GM18505 (cell line): ENCODE data around the gene SRGAP3.
A peak's percentile ranks its signal among the peaks of the same experiment; 100 is the strongest.

Experiments used
- ATAC-seq: cut with Tn5 transposase; IDR thresholded peaks from one replicate; pipeline ENCODE4 v1.9.1; 2021; ENCODE audit not compliant: unreplicated experiment
- POLR2A ChIP-seq: IDR thresholded peaks from 4 replicates; pipeline ENCODE4 v1.6.1; 2011; ENCODE audit warnings: borderline replicate concordance; ENCODE audit not compliant: insufficient read depth, insufficient read length; ENCODE audit errors: extremely low read depth

Gene SRGAP3

DNA sequence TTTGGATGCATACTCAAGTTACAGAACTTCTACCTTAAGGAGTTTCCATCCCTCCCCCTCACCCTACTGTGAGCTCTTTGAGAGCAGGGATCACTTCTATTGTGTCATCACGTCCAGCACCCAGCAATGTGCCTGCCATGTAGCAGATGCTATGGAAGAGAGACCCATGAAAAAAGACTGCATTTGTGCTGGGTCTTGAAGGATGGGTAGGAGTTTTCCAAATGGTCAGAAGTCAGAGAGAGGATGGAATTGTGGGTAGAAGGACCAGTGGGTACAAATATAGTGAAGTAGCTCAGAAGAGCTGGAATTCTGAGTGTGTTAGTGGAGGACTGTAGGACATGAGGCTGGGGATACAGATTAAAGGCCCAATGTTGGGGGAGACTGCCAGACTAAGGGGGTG, 141.7 kb downstream of the SRGAP3 start:
- ATAC-seq, result no peak
- no peak for TF ChIP-seq POLR2A

DNA sequence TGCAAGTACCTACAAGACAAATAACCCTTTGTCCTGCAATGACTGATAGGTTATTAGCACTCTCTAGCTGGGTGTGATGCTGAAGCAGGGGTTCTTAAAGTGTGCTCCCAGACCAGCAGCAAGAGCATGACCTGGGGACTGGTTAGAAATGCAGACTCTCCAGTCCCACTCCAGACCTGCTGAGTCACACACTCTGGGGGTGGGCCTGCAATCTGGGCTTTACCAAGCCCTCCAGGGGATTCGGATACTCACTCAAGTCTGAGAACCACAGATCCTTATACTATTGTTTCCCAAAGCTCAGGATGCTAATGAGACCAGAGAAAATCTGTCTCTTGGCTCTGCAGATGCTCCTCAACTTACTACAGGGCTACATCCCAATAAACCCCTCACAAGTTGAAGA, 144.0 kb downstream of the SRGAP3 start:
- no peak for TF ChIP-seq POLR2A
- no peak for ATAC-seq

DNA sequence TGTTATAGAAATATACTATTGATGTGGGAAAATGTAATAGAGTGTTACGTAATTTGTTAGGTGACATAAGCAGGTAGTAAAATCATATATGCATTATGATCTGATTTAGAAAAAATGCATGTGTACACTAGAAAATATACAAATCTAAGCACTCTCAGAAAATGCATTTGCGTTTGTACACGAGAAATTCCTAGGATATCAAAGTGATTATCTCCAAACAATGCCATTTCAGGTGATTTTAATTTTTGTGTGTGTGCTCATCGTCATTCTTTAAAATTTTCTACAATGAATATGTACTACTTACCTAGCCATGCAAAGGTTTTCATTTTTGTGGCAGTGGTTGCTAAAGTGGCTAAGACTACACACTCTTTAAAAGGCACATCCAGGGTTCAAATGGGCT, 145.3 kb downstream of the SRGAP3 start:
- no peak for ATAC-seq
- no peak for TF ChIP-seq POLR2A

DNA sequence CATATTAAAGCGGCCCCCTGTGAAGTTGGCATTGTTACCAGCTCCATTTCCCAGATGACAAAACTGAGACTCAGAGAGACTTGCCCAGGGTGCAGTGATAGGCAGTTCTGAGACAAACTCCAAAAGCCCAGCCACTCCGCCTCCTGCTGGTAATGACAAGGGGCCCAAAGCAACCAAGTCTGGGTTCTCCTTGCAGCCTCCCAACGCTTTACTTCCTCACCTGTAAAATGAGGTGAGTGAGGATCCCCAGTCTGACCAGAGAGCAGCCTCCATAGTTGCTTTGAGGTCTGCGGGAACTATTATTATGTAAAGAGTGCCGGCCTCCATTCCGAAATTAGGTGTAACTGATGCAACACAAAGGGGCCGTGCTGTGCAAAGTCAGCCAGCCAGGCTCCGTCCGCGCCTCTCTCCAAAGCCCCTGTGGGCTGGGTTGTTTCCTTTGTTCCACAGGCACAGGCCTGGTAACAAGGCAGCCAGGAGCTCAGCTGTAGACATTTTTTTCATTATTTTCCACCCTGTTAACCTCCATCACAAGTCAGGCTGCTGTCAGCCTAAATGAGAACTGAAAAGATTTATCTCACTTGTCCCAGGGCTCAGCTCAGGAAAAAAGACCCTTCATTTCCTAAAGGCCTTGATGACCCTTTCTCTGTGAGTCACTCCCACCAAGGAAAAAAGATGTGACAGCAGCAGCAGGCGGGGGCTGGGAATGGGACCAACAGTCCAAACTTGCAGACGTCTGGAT, 147.0 kb downstream of the SRGAP3 start:
- no peak for ATAC-seq
- TF ChIP-seq POLR2A, result no peak

DNA sequence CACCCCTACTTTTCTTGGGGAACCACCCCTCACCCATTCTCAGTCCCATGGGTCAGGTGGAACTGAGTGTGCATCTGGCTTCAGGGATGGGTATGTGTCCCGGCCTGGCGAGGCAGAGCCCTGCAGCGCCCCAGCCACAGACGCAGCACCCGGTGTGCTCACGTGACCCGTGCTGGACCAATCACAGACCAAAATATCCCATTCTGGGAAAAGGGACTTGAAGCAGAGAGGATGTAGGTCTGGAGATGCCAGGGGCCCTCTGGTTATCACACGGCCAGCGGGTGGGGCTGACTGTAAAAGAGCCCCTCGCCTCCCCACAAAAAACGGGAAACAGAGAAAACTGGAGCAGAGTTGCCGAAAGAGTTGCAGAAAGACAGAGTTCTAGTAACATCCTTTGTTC, 148.2 kb downstream of the SRGAP3 start:
- ATAC-seq, result no peak

DNA sequence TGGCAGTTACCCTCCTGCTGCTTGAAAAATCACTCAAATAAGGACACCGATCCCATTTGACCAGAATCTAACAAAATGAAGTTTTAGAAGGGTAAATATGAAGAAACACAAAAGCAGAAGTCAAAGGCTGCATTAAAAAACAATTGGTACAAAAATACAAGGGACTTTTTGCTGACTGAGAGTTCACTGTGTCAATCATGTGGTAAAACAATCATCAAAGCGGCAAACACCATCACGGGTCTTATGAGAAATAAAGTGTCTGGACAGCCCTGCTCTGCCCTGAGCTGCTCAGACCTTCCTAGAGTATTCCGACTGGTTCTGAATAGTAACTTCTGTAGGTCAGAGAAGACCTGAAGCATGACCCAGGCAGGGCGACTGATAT, 148.9 kb downstream of the SRGAP3 start:
- peak; percentile 65 for ATAC-seq
- no peak for TF ChIP-seq POLR2A

More for the DNA sequence above, 148.2 kb downstream of the SRGAP3 start:
- TF ChIP-seq POLR2A, result no peak

DNA sequence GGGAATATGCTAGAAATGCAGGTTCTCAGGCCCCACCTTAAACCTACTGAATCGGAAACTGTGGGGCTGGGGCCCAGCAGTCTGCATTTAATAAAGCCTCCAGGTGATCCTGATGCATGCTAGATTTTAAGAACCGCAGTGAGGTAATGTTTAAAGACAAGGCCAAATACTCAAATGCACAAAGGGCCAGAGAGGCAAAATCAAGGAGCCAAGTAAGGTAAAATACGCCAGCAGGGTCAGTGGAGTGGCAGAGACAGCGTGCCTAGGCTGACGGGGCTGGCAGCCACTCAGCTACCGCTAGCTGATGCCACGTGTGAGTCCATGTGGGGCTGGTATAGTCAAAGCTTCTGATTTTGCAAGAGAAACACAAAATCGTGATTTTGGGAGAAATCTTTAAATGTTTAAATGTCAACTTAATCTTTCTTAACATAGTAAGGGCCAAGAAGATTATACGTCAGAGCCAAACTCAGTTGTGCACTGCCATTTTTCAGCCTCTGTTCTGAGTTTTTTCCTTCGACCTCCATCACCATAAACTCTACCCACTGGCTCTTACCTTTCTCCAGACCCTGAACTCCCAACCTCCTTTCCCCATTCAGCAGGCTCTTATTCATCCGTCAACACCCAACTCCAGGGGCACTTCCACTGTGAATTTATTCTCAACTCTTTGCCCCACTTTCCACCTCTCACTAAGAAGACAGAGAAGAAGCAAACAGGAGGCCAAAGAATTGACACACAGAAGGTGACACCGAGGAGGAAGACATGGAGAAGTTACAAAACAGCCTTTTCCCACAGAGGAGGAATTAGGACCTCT, 149.5 kb downstream of the SRGAP3 start:
- no peak for TF ChIP-seq POLR2A
- peak; percentile 11 for ATAC-seq

DNA sequence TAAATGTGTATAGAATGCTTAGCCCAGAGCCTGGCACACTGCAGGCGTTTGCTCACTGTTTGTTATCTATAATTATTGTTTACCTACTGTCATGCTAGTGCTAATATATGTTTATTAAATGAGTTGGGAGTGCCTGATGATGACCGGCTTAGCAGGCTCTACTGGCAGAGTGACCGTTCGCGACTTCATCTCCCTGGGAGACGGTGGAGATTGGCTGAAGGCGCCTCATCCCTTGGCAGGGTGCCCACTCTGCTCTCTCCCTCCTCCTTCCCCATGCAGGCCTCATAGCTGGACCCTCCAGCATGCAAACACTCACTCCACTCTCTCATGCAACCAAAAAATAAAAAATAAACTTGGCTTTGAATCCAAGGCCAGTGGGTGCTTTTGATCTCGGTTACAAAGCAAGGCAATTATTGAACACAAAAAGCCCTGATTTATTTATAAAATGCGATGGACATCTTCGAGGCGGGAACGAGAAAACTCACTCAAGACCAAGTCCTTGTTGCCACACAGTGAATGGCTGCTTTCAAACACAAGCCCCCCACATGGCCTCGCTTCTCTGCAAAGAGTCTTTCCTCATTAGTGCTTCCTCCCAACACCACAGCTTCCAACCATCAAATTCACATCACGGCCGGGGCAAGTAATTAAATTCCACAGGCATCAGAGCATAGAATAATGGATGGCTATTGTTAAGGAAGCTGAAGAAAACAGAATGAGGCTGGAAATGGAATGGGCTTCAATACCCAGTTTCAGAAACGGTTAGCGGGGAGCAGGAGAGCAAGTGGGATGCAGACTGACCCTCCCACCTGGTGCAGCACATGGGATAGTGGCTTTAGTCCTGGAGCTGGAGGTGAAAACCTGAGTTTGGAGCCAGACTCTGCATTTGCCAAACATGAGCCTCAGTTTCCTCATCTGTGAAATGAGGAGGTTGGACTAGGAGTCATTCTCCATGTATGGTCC, 150.4 kb downstream of the SRGAP3 start:
- no peak for ATAC-seq
- no peak for TF ChIP-seq POLR2A

DNA sequence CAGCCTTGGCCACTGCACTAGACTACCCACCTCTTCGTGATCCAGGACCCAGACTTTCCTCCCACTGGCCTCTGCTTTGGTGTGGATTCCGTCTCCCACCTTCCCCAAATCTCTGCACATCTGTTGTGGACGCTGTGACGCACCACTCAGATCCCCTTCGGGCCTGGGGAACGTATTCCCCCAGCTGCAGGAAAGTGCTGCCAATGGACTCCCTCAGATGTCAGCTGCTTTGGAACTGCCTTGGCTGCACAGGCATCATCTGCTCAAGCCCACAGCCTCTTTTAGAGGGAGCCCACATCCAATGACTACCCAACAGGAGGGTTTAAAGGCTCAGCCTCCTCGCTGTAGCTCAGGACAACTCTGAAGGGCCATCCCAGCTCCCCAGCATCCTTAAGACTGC, 152.0 kb downstream of the SRGAP3 start:
- no peak for ATAC-seq
- TF ChIP-seq POLR2A, result no peak

DNA sequence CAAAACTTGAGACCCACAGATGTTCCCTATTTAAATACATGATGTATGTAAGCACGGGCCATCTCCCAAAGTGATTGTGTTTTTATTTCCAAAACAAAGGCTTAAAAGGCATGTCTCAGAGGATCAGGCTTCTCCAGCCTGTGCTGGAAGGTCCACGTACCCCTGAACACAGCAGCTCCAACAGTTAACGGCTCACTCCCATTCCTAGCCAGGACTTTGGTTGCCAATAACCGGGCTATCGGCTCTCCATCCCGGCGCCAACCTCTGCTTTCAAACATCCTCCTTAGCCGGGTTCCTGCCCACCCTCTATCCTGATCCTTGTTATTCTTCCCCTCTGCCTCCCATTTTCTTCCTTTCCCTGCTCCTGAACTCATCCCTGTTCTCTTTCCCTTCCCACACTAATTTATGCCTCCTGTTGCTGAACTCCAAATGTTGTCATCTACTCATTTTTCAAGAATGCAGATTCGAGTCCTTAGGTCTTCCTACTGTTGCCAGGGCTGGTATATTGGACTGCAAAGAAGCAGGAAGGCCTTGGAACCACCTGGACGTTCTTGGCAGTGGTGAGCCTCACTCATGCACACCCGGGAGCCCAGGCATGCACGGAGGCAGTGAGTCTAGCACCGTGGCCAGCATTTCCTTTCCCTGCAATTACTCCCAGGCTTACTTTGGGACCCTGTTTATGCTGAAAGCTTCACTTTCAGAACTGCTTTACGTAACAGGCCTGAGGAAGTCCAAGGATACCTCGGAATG, 157.8 kb downstream of the SRGAP3 start:
- no peak for ATAC-seq
- TF ChIP-seq POLR2A, result no peak

DNA sequence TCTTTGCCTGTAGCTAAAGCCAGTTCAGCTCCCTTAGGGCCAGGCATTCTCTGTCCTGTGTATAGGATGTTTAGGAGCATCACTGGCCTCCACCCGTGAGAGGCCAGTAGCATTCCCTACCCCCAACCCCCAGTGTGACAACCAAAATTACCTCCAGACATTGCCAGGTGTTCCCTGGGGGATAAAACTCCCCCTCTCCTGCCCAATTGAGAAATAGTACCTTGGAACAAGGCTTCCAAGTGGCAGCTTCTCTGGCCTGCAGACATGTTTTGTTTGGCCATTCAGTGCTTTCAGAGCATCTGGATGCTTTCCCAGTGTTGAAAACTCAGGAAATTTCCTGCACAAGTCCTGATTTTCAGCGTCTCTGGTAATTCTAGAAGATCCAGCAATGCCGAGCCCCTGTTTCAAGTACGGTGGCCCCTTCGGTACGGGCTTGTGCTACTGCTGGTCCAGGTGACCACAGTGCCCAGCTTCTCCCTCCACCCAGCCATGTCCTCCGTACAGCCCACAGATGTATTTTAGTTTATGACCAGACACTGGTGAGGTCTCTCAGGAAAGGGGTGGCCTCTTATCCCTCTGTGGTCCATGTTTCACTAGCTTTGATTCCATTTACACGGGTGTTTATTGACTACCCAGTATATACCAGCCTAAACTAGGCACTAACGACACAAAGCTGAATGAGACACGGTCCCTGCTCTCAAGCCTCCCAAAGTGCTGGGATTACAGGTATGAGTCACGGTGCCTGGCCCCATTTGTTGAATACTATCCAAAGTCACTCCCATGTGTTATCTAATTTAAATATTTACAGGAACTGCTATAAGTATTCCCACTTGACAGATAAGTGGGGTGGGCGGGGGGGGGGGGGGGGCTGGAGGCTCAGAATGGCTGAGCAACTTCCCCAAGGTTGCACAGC, 160.7 kb downstream of the SRGAP3 start:
- ATAC-seq, result no peak

More for the DNA sequence above, 160.7 kb downstream of the SRGAP3 start:
- no peak for TF ChIP-seq POLR2A
